Stimulated activated CD8-positive, alpha-beta memory T cell treated with anti-CD3 and anti-CD28 coated beads, Interleukin-4, amount 100 ng/mL, for 24 hours (primary cell): Measurements from ENCODE around the gene RAPGEF2.
"Not testable (repeated sequence)": the region's sequence is repeated elsewhere in the genome, so short reads cannot be mapped to it uniquely, and the experiment has no call there.

Experiments
- DNase-seq: peaks from one replicate; pipeline ENCODE4 v3.0.0-alpha.2; 2020; ENCODE audit warnings: low read depth

The RAPGEF2 gene

DNA sequence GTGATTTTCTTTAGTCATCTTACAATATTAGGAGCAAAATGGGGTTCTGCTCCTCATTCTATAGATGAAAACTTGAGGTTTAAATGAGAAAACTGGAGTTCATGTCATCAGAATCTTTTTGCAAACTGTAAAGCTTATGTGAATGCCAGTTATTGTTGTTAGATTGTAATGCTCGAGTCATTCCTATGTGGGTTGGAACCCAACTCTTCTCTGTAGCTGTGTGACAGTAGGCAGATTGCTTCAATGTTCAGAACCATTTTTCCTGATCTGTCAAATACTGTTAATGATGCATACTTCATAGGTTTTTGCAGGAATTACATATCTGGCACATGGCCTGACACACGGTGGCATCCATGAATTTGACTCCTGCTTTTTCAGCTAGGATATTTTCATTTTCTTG lies 178.9 kb downstream of the RAPGEF2 start:
- DNase-seq = no peak

DNA sequence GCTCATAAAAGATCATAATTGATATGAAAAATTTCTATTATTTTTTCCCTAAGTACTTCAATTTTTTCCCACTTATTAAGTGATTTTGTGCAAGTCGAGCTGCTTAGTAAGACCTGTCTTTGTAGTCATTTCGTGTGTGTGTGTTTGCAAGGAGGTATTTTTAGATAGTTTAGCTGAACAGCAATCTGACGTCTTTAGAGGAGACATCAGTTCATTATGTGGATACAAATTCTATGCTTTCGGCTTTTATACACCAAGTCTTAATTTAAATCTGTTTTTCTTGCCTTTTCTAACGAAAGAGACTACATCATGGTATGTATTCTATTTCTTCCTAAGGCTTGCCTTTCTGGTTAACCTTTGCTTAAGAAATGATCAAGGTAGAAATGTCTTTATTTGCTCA lies 179.4 kb downstream of the RAPGEF2 start:
- no peak for DNase-seq

DNA sequence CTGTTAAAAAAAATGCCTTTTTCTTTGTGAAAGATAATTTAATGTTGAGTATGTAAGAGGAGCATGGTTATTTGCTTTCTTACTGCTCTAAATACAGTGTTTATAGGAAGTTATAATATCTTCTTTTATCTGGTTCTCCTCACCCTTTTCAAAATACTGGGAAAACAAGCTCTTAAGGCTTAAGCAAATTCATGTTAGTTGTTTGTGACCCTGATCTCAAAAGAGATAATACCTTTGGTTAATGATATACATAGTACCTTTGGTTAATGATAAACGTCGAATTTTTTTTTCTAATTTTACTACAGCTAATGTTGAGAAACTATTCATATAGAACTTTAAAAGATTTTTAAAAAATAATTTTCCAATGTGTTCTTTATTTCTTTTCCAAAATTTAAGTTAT lies 180.1 kb downstream of the RAPGEF2 start:
- no peak for DNase-seq

DNA sequence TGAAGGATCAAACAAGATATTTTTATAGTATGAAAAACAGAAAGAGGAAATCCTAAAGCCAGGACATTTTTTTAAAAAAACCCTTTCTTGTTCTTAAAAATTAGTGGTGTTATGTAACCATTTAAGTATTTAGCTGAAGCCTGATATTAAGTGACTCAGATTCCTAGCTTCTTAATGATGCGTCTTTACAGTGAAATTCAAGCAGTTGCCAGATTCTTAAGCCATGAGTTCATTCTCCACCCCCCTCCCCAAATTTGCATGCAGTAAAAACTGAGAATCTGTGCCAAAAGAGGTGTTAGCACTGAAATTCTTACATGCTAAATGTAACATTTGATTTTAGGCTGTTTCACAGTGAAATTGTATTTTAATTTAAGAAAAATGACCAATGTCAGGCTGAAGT lies 180.8 kb downstream of the RAPGEF2 start:
- no peak for DNase-seq

DNA sequence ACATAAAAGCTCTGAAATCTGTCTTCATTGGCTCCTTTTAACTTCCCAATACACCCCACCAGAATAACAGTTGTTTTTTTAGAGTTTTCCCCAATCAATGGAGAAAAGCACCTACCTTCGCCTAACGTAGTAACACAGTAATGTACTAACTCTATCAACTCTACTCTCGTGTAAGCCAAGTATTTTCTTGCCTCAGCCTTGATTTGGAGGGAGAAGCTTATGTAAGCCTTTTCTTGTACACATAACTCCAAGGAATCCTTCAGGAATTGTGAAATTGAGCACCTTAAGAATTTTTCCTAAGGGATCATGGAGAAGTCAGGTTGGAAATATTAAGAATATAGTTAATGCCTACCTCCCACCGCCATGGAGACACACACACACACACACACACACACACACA lies 181.2 kb downstream of the RAPGEF2 start:
- no peak for DNase-seq

DNA sequence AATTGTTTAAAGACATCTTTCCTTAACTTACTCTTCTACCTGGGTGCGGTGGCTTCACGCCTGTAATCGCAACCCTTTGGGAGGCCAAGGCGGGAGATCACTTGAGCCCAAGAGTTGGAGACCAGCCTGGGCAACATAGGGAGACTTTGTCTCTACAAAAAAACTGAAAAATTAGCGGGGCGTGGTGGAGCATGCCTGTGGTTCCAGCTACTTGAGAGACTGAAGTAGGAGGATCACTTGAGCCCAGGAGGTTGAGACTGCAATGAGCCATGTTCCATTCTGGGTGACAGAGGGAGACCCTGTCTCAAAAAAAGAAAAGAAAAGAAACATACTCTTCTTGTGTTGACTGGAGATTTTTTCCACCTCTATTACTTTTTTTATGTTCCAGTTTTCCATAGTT lies 181.9 kb downstream of the RAPGEF2 start:
- DNase-seq = no peak

DNA sequence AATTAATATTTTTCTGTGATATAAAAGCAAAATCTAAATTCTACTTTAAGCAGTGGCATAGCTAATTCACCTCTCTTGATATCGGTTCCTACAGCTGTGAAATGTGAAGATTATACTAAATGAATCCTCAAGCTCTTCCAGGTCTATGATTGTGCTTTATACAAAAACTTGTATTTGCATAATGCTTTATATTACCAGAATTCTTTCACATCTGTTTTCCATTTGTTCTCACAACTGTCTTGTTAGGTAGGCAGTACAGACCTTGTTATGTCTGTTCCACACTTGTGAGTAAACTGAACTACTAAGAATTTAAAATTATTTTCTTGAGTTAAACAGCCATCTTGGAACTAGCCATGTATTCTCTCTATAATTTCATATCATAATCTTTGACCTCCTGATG lies 184.9 kb downstream of the RAPGEF2 start:
- DNase-seq = no peak

DNA sequence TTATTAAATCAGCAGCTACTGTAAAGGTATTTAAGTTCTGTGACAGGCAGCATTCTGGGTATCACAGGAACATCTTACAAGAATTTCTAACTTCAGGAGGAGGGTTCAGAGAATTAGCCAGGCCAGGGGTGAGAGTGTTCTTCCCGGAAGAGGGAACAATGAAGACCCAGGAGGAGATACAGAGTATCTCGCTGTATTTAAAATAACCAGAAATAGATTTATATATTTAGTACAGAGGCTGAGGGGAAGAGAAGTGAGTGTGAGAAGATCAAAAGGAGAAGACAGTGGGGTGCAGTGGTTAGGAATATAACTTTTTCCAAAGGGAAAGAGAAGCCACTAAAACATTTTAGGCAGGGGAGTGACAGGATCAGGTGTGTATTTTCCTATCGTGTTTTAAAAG lies 186.8 kb downstream of the RAPGEF2 start:
- no peak for DNase-seq

DNA sequence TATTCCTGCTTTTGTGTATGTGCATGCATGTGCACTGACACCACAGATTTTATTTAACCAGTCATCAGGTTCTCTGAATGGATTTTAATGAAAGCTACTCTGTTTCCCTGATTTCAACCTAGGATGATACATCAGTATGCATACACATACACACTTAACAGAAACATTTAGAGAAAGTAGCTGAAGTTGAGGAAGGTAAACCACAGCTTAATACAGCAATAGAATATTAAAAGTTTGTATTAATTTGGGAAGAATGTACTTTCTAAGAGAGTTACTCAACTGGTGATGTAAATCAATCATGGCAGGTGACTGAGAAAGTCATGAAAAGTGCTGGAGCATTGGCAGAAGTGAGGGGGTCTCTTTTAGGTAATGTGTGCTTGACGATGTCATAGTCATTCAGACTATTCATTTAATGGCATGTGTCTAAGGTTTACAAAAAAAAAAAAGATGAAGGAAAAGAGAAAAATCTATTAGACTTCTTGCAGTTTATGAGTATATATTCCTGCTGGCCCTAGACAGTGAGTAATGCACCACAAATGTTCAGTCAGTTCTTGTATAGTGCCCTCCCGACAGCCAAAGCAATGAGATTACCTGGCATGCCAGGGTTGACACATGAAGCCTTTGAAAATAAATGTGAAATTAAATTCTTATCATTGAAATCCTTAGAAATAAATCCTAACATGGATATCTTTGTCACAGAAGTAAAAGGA lies 187.6 kb downstream of the RAPGEF2 start:
- no peak for DNase-seq

DNA sequence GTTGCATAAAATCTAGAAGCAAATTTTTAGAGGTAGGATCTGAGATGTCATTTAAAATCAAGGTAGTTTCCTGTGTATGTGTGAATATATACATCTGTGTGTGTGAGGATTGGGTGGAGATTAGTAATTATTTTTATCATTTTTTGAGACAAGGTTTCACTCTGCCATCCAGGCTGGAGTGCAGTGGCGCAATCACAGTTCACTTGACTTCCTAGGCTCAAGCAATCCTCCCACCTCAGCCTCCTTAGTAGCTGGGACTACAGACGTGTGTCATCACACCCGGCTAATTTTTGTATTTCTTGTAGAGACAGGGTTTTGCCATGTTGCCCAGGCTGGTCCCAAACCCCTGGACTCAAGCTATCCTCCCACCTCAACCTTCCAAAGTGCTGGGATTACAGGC lies 188.3 kb downstream of the RAPGEF2 start:
- DNase-seq = no peak

DNA sequence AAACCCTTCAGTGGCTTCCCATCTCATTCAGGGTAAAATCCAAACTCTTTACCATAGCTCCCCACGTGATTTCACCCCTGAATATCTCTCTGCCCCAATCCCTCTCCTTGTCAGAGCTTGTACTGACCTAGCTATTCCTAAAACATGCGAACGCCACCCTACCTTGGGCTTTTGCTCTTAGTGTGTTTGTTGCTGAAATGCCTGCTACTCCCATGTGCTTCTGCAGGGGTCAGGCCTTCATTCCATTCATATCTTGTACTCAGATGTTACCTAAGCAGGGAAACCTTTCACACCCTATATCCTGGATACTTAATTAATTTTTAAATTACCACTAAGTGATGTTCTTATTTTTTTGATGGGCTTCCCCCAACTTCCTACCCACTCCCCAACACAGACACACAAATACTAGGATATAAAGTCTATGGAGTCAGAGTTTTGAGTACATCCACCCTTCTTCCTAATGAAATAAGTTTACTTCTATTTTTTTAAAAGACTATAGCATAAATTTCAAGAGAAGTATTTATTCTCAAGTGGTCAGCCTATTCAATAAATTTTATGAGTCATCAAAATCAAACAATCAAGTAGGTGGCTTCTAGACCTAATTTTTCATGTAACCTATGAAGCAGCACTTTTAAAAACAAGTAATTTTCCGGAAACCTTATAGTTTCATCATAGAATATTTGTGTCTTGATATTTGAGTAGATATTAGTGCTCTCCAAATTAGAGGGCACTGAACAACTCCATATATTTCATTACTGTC lies 189.4 kb downstream of the RAPGEF2 start:
- no peak for DNase-seq

DNA sequence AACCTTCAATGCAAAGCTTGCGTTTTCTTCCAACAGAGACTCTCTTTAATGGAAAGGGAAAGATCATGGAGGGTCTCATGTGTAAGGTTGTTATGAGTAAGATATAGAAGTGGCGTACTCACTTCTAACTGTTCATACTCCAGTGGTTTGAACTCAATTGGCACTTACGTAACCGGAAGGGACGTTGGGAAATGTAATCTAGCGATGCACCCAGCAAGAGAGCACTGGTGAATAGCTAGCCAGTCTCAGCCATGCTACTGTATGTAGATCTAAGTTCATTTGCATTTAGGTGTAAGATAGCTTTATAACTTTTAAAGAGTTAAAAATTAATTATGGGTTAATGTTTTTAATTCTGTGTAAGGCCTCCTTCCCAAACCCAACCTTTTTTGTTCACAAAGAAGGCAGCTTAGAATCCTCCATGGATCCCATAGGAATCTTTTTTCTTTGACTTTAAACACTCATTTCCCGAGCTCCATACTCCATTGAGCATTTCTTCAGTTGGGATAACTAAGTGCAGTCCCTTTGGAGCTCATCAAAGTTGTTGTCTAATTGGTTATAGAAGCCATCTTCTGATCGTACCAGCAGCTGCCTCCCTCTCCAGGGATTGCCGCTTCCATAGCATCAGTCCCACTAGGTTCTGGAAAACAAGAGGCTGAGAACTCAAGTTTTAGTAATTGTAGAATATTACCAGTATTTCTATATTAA lies 191.1 kb downstream of the RAPGEF2 start:
- DNase-seq = no peak

DNA sequence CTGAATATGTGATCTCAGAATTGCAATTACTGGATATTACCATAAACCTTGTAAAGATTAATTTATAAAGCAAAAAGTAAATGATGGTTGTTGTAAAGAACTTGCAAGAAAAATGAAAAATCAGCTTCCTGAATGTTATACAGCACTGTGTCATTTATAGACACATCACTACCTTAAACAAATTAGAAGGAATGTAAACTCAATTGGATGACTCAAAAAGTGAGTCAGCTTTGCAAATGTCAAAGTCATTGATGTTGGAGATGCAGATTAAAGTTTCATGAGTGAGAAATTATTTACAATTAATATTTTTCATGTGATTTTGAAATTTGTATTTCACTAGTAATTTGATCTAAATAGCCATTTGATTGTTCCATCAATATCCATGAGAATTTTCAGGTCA lies 193.2 kb downstream of the RAPGEF2 start:
- DNase-seq = no peak

DNA sequence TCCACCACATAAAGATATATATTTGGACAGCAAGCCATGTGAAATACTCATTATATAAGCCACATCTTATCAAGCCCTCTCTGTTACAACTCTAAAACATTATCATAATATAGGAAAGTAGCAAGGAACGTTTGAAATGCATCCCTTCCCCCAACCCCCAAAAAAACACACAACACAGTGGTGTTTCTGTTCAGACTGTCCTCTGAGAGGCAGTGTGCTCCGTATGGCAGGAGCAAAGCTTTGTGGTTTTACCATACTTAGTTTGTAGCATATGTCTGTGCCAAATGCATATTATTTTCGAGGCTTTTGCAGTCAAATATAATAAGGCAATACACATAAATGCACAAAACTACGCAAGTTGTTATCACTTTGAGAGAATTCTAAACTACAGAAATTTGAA lies 194.2 kb downstream of the RAPGEF2 start:
- no peak for DNase-seq

DNA sequence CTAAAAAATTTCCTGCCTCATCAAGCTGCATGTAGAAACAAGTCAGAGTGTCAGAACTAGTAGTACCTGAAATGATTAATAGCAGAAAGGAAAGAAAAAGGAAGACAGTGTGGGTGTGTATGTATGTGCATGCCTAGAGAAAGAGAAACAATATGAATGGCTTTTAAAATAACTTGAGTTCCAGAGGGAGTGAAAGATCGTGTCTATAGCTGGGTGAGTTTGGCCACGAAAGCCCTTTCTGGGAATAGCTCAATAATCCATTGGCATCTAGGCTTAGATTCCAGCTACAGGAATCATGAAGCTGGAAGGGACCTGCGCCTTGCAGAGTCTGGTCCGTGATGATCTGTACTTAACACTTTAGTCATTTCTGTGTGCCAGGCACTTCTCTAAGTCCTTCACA lies 195.6 kb downstream of the RAPGEF2 start:
- no peak for DNase-seq

DNA sequence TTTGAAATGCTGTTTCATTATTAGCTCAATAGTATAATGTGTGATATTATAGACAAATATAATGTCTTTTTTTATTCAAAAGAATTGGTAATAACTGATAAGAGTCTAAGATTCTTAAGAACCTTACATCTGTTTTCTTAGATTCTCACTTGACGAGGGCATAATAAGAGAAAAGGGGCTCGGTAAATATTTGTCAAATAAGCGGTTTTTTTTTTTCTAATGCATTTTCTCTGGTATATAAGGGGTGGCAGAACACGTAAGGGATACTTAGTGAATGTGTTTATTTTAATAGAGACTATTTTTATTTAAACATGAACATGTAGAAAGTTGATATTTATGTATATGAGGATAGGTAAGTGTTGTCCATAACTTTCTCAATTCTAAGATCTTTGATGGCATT lies 200.6 kb downstream of the RAPGEF2 start:
- no peak for DNase-seq

DNA sequence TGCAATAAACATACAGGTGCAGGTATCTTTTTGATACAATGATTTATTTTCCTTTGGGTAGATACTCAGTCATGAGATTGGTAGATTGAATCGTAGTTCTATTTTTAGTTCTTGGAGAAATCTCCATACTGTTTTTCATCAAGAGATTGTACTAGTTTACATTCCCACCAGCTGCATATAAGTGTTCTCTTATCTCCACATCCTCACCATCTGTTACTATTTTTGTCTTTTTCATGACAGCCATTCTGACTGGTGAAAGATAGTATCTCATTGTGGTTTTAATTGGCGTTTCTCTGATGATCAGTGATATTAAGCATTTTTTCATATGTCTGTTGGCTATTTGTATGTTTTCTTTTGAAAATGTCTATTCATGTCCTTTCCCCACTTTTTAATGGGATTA lies 202.2 kb downstream of the RAPGEF2 start:
- no peak for DNase-seq

DNA sequence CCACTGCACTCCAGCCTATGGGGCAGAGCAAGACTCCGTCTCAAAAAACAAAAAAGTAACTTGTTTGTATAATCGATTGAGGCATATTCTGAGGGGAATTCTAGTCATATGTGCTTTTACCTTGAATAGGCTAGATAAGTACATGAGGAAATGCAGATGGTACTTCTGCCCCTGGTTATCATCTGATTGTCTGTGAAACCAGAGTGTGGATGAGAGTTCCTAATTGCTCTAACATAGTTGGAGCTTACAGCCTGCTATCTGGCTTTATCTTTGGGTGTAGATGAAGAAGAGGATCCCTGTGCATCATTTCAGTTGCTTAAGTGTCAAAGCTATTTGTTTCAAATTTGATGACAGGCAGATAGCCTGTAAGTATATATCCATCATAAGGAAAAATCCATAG lies 205.1 kb downstream of the RAPGEF2 start:
- no peak for DNase-seq

DNA sequence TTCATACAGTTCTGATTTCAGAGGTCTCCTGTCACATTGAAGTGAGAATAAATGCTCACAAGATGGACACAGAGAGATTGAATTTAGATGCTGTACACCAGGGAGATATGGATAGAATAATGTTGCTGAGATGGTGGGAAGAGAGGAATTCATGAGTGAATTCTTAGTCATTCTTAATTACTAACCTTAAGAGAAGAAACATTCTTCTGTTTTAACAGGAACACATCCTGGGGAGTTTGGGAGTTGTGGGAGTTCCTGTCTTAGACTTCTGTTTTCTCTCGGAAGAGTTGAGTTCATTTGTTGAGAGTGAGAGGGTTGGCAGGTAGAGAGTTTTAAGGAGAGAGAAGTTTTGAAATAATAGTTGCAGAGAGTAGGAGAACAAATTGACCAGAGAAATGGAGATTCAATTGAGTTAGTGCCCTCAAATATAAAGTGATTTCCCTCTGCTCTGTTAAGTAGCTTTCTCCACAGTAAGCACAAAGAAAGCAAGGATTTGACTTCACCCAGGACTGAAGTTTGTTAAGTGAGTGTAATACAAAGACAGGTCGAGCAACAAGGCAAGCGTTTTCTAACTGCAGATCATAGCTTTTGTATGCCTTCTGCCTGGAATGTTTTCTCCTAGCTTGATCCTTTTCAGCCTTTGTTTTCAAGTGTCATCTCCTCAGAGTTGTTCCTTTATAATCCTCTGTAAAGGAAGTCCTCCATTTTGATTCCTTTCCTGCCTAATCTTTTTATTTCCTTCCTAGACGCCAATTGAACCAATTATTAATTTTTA lies 205.9 kb downstream of the RAPGEF2 start:
- DNase-seq = no peak

DNA sequence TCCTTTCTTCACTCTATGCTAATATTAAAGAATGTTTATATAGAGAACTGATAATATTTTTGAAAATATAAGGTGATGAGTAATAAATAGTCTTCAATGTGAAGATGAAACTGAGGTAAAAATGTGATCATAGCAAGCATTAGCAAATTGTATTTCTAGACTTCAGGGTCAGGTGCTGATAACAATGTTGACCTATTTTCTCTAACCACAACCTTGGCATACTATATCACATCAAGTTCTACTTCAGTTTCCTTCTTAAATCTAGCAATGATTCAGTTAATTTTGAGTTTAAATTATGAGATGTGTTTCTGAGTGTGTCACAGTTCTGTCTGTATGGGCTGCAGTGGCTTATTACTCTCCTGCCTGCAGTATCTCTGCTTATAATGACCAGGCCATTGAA lies 209.4 kb downstream of the RAPGEF2 start:
- DNase-seq = no peak

DNA sequence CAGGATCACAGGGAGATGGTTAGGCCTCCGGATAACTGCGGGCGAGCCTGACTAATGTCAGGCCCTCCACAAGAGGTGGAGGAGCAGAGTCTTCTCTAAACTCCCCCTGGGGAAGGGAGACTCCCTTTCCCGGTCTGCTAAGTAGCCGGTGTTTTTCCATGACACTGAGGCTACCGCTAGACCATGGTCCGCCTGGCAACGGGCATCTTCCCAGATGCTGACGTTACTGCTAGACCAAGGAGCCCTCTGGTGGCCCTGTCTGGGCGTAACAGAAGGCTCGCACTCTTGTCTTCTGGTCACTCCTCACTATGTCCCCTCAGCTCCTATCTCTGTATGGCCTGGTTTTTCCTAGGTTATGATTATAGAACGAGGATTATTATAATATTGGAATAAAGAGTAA lies 213.0 kb downstream of the RAPGEF2 start:
- not testable (repeated sequence) for DNase-seq

DNA sequence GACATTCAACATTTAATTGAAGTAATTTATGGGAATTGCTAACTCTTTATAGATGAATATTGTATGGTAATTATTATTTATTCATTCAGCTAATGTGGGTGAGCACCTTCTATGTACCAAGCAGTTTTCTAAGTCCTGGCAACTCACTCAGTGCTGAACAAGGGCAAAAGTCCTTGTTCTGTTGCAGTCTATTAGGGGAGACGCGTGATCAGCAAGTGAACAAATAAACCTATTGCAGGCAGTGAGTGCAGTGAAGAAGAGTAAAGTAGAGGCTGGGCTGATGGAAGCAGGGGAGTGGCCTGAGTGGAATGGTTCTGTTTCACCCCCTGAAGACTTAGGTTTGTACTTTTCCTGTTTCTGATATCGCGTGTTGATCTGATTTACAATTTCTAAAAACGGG lies 214.3 kb downstream of the RAPGEF2 start:
- DNase-seq = no peak

DNA sequence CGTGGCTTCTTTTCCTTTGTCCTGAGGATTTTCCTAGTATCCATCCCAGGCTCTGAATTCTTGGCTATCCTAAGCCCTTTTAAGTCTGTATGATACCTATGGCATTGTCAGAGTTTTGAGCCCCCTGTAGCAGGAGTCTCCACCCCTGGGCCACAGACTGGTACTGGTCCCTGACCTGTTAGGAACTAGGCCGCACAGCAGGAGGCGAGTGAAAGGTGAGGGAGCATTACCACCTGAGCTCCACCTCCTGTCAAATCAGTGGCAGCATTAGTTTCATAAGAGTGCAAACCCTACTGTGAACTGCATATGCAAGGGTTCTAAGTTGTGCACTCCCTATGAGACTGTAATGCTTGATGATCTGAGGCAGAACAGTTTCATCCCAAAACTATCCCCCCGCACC lies 216.1 kb downstream of the RAPGEF2 start:
- DNase-seq = no peak
